Measurements from ENCODE around the gene SSBP3. TPM values are rescaled to one million over a fixed set of nuclear protein-coding genes. Genes with fewer than 3 reads are reported as not detected.

Gene SSBP3
- total RNA-seq, 1 donor from 2014 or later, result 84.4 TPM

DNA sequence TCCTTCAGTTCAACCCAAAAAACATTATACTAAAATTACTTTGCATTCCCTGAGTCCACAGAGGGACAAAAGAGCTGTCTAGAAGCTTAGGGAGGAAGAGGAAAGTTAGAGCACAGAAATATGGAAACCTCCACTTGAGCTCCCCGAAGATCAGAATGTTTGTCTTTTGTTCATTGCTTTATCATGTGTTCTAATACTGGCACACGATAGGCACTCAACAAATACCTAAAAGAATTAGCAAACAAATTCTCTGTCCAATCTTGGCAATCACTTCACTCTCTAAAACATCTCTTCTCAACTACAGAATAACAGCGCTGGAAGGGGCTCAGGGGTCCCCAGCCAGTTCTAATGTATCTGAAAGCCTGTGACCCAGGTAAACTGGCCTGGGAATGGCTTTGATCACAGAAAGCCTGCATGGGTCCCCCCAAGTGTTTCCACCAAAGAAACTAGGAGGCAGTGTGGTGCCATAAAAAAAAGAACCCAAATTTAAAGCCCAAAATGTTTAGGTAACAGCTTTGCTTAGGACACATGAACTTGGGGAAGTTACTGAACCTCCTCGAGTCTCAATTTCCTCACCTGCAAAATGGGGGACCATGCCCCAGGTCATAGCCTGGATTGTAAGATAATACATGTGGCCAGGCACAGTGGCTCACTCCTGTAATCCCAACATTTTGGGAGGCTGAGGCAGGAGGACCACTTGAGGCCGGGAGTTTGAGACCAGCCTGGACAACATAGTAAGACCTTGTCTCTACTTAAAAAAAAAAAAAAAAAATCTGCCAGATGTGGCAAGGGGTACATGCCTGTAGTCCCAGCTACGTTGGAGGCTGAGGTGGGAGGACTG is 45.8 kb downstream of the SSBP3 start:
- peaks cover 67% of the 10 kb centered on the region for H3K4me1 Mint-ChIP-seq (ENCODE audit: low read depth)
- intact Hi-C loops (cut with micrococcal nuclease), result no loop called here
- H3K4me3 Mint-ChIP-seq (ENCODE audit: low read depth), result no peak overlapping the region
- no peak overlapping the region for H3K27ac Mint-ChIP-seq
- no peak for DNase-seq (ENCODE audit: low spot score)
- peaks cover 30% of the 10 kb centered on the region for H3K36me3 Mint-ChIP-seq (ENCODE audit: low read depth)
- no peaks in the 10 kb centered on the region for H3K9me3 Mint-ChIP-seq
- no peaks in the 10 kb centered on the region for H3K27me3 Mint-ChIP-seq (ENCODE audit: low read depth)

DNA sequence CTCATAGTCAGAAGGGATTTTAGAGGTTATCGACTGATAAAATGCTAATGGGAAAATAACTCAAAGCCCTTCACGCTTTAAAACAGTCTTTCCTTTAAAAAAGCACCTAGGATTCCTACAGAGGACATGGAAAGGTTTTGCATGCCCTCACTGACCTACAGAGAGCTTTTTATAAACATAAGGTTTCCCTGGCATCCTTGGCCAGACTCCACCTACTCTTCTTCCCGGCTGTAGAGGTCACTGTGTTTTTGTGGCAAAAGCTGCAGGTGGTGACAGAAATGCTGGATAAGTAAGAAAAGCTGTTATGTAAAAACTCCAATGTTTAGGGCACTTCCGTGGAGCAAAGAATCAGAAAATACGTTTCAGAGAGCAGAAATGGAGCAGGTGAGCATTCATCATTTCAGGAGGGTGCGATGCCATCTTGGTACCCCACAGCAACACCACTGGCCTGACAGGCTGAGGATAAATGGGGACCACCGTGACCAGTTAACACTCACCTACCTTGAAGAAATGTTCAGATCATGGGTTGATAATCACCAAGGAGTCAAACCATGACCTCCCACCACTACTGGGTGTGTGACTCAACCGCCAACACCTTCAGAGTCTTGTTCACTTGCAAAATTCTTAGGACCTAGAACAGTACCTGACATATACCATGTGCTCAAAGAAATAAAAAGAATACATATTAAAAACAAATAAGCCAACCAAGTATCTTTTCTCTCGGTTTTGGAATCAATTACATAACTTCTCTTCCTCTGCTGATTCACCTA is 46.6 kb downstream of the SSBP3 start:
- H3K9me3 Mint-ChIP-seq, result no peaks in the 10 kb centered on the region
- peaks cover 27% of the 10 kb centered on the region for H3K36me3 Mint-ChIP-seq (ENCODE audit: low read depth)
- H3K4me3 Mint-ChIP-seq (ENCODE audit: low read depth), result no peak overlapping the region
- peaks cover 72% of the 10 kb centered on the region for H3K4me1 Mint-ChIP-seq (ENCODE audit: low read depth)
- no peak for DNase-seq (ENCODE audit: low spot score)
- H3K27ac Mint-ChIP-seq, result no peak overlapping the region
- no peaks in the 10 kb centered on the region for H3K27me3 Mint-ChIP-seq (ENCODE audit: low read depth)
- intact Hi-C loops (cut with micrococcal nuclease), result loop anchor here (5.0 kb wide), 1 partner anchor 43 kb away; no protein-coding TSS in a partner anchor

DNA sequence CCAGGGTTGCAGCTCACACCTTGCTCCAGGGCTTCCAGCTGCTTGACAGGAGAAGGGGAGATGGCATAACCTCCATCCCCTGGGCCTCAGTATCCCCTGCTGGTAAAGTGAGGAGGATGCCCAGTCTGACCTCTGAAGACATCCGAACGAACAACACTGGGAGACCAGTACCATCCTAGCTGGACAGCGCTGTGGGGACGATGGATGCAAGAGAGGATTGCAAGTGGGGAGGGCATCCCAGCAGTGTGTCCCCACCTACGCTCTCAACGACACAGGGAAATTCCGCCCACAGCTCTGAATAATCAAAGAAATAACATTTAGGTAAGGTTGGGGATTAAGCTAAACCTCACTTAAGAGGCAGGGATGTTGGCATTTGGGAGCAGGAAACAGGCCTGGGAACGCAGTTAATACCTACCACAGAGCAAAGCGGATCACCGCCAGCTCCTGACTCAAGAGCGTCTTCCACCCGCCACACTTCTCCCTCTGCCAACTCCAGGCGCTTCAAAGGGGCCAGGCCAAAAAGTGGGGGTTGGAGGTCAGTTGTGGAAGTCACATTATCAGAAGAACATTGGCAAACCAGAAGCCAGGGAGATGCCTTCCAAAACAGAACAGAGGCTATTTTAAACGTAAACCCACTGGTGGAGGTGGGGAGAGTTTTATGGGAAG is 47.6 kb downstream of the SSBP3 start:
- intact Hi-C loops (cut with micrococcal nuclease), result loop anchor here (5.0 kb wide), 1 partner anchor 44 kb away; no protein-coding TSS in a partner anchor
- no peak for DNase-seq (ENCODE audit: low spot score)
- H3K36me3 Mint-ChIP-seq (ENCODE audit: low read depth), result peaks cover 23% of the 10 kb centered on the region
- no peak overlapping the region for H3K27ac Mint-ChIP-seq
- H3K9me3 Mint-ChIP-seq, result no peaks in the 10 kb centered on the region
- H3K27me3 Mint-ChIP-seq (ENCODE audit: low read depth), result no peaks in the 10 kb centered on the region
- peaks cover 68% of the 10 kb centered on the region for H3K4me1 Mint-ChIP-seq (ENCODE audit: low read depth)
- H3K4me3 Mint-ChIP-seq (ENCODE audit: low read depth), result no peak overlapping the region

DNA sequence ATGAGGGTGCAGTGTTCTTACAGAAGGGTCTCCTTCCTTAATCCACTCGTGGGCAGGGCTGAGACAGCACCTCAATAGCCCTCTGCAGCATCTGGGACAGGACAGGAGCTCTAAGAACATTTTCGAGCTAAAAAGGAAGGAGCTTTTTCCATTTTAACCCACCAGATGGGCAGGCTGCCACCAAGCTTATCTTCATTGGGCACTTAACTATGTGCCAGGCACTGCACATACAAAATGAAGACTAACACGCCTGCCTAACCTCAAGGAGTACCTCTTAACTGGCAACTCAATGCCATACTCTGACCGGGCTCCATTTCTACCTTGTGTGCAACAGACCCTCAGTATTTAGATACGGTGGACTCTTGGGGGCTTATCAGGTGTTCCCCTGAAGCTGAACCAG is 48.2 kb downstream of the SSBP3 start:
- intact Hi-C loops (cut with micrococcal nuclease), result loop anchor here (5.0 kb wide), 1 partner anchor 44 kb away; no protein-coding TSS in a partner anchor
- DNase-seq (ENCODE audit: low spot score), result no peak
- no peaks in the 10 kb centered on the region for H3K27me3 Mint-ChIP-seq (ENCODE audit: low read depth)
- no peak overlapping the region for H3K27ac Mint-ChIP-seq
- peaks cover 23% of the 10 kb centered on the region for H3K36me3 Mint-ChIP-seq (ENCODE audit: low read depth)
- H3K4me1 Mint-ChIP-seq (ENCODE audit: low read depth), result peaks cover 62% of the 10 kb centered on the region
- H3K4me3 Mint-ChIP-seq (ENCODE audit: low read depth), result no peak overlapping the region
- H3K9me3 Mint-ChIP-seq, result no peaks in the 10 kb centered on the region

DNA sequence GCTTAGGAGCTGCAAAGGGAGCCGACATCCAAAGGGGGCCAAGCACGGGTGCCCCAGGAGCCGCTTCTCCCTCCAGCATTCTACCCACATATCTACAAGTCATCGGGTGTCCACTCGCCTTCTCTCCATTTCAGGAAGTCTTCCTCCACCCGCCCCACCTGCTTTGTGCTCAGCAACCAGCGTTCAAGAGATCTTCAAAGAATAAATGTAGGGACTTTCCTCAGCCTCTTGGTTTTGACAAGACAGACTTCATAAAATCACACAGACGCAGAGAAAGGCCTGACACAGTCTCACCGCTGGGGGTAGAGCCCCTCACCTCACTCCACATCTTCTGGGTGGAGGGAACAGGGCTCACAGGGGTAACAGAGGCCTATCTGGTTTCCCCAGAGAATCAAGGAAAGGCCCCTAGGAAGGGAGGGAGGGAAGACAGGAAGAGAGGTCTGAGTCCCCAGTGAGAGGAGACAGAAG is 49.5 kb downstream of the SSBP3 start:
- DNase-seq (ENCODE audit: low spot score), result no peak
- Mint-ChIP-seq H3K4me1 (ENCODE audit: low read depth) (peaks cover 55% of the 10 kb centered on the region), H3K27me3 (ENCODE audit: low read depth) (no peaks in the 10 kb centered on the region), H3K4me3 (ENCODE audit: low read depth) (peak overlapping the region; percentile 70), H3K36me3 (ENCODE audit: low read depth) (peaks cover 23% of the 10 kb centered on the region), H3K9me3 (no peaks in the 10 kb centered on the region), H3K27ac (peak overlapping the region; percentile 21)
- intact Hi-C loops (cut with micrococcal nuclease), result loop anchor here (5.0 kb wide), 1 partner anchor 46 kb away; no protein-coding TSS in a partner anchor

DNA sequence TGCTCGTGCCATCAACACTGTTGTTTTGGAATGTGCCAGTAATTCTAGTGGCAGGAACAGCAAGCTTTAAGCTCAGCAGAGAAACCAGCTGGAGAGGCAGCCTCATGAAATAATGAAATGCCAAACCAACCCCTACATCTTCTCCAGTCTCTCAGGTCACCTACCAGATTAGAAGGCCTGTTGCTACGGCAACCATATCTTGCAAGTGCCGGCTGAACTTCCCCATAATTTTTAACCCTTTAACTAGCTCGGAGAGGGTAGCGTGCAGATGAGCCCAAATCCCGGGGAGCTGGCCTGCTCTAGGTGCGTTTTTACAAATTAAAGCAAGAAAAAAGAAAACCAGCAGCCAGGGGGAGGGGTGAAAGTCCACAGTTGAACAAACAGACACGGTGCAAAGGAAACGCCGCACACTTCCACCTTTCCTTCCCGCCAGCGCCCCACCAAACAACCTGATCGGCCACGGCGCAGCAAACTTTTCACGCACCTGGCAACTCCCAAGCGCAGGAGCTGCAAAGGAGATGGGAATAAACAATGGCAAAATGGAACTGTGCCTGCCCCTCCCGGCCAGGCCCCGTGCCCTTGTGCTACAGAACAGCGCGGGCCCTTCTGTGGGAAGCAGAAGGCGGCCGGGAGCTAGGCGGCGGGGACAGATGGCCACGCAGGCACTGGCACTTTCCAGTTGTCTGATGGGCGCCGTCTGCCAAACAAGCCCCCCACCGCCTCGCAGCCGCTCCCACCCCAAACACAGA is 50.1 kb downstream of the SSBP3 start:
- no peaks in the 10 kb centered on the region for H3K27me3 Mint-ChIP-seq (ENCODE audit: low read depth)
- H3K9me3 Mint-ChIP-seq, result no peaks in the 10 kb centered on the region
- DNase-seq (ENCODE audit: low spot score), result no peak
- H3K4me3 Mint-ChIP-seq (ENCODE audit: low read depth), result peak overlapping the region; percentile 70
- peaks cover 23% of the 10 kb centered on the region for H3K36me3 Mint-ChIP-seq (ENCODE audit: low read depth)
- H3K4me1 Mint-ChIP-seq (ENCODE audit: low read depth), result peaks cover 49% of the 10 kb centered on the region
- intact Hi-C loops (cut with micrococcal nuclease), result loop anchor here (5.0 kb wide), 1 partner anchor 46 kb away; no protein-coding TSS in a partner anchor
- H3K27ac Mint-ChIP-seq, result no peak overlapping the region

DNA sequence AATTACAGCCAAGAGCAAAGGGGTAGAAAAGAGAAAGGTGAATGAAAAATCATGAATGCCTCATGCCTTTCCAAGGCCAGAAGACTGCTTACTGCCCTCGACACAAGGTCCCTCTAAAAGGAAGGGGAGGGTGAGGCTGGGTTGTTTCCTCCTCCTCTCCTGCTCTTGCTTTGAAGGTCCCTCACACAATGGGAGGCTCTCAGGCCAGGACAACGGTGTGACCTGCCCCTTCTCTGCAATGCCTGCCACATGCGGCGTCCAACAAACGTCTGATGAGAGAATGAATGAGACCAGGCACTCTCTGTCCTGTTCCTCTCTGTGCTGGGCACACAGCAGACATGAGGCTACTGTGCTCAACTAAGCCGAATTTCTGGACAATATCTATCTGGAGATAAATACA is 51.3 kb downstream of the SSBP3 start:
- peaks cover 42% of the 10 kb centered on the region for H3K4me1 Mint-ChIP-seq (ENCODE audit: low read depth)
- H3K4me3 Mint-ChIP-seq (ENCODE audit: low read depth), result no peak overlapping the region

DNA sequence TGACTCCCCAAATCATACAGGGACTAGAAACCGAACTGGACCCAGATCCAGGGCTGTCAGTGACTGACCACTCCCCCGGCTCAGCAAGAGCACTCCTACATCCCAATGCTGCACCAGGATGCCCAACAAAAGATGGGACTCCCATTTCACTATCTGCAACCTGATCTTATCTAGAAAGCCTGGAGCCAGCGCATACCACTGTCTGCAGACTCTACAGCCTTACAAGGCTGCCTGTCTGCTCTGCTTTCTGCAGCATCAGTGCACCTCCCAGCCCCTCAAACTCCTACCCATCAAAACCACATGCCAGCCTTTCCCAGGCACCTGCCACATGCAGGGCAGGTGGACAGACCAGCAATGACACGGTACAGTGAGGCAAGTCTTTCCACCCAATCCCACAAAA is 52.2 kb downstream of the SSBP3 start:
- Mint-ChIP-seq H3K27me3 (ENCODE audit: low read depth) (no peaks in the 10 kb centered on the region), H3K4me1 (ENCODE audit: low read depth) (peaks cover 37% of the 10 kb centered on the region), H3K9me3 (no peaks in the 10 kb centered on the region), H3K36me3 (ENCODE audit: low read depth) (peaks cover 18% of the 10 kb centered on the region), H3K4me3 (ENCODE audit: low read depth) (no peak overlapping the region), H3K27ac (no peak overlapping the region)
- intact Hi-C loops (cut with micrococcal nuclease), result no loop called here
- DNase-seq (ENCODE audit: low spot score), result no peak

More for the DNA sequence above, 51.3 kb downstream of the SSBP3 start:
- intact Hi-C loops (cut with micrococcal nuclease), result loop anchor here (5.0 kb wide), 1 partner anchor 47 kb away; no protein-coding TSS in a partner anchor
- DNase-seq (ENCODE audit: low spot score), result no peak
- no peak overlapping the region for H3K27ac Mint-ChIP-seq
- H3K36me3 Mint-ChIP-seq (ENCODE audit: low read depth), result peaks cover 23% of the 10 kb centered on the region
- H3K27me3 Mint-ChIP-seq (ENCODE audit: low read depth), result no peaks in the 10 kb centered on the region
- no peaks in the 10 kb centered on the region for H3K9me3 Mint-ChIP-seq

DNA sequence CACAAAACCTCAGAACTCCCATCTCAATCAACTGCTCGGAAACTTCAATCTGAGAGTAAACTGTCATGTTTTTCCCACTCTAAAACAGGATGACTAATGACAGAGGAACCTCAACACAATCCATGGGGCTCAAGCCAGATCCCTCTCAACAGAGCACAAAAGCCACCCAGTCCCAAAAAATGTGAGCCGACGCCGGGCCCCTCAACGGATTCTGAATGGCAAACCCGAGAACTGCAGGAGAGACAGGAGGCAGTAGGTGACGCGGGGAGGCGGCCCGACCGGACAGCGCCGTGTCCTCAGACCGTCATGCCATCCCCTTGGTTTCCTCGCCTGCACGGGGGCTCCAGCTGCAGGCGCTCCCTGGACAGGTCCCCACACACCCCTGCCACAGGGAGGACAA is 53.4 kb downstream of the SSBP3 start:
- Mint-ChIP-seq H3K4me3 (ENCODE audit: low read depth) (no peak overlapping the region), H3K4me1 (ENCODE audit: low read depth) (peaks cover 33% of the 10 kb centered on the region)

DNA sequence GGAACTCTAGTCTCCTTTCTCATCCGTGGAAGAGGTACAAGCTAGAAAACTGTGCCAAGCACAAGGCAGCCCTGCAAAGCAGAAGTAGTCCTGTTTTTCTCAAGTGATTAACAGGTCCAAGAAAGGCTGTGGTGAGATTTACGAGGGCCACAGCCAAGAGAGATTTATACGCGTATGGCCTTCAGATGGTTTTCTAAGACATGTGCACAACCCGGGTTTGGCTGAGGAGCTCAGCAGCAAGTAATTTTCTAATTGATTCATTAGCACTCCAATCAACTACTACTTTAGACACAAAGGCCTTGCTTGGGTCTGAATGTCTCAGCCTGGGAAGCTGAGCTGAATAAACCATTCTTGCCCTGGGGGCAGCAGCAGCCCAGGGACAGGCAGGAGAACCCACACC is 55.8 kb downstream of the SSBP3 start:
- intact Hi-C loops (cut with micrococcal nuclease), result no loop called here
- Mint-ChIP-seq H3K4me1 (ENCODE audit: low read depth) (peaks cover 15% of the 10 kb centered on the region), H3K36me3 (ENCODE audit: low read depth) (no peaks in the 10 kb centered on the region), H3K9me3 (no peaks in the 10 kb centered on the region), H3K4me3 (ENCODE audit: low read depth) (no peak overlapping the region), H3K27me3 (ENCODE audit: low read depth) (no peaks in the 10 kb centered on the region), H3K27ac (no peak overlapping the region)
- no peak for DNase-seq (ENCODE audit: low spot score)

More for the DNA sequence above, 53.4 kb downstream of the SSBP3 start:
- H3K9me3 Mint-ChIP-seq, result no peaks in the 10 kb centered on the region
- H3K36me3 Mint-ChIP-seq (ENCODE audit: low read depth), result peaks cover 7% of the 10 kb centered on the region
- intact Hi-C loops (cut with micrococcal nuclease), result no loop called here
- no peaks in the 10 kb centered on the region for H3K27me3 Mint-ChIP-seq (ENCODE audit: low read depth)
- no peak overlapping the region for H3K27ac Mint-ChIP-seq
- DNase-seq (ENCODE audit: low spot score), result no peak

DNA sequence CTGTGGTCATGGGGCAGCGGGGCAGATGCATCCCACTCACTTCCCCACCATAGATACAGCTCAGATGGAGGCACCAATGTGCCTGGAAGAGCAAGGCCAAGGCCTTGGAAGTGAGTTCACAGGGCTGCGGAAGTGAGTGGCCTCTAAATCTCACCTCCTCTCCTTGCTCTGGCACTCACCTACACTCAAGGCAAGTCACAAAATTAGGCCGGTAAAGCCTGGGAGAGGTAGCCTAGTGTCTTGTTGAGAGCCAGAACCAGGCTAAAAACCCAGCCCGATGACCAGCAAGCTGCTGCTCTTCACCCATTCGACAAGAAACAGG is 57.5 kb downstream of the SSBP3 start:
- no peak for DNase-seq (ENCODE audit: low spot score)
- Mint-ChIP-seq H3K4me1 (ENCODE audit: low read depth) (peaks cover 10% of the 10 kb centered on the region), H3K9me3 (no peaks in the 10 kb centered on the region), H3K4me3 (ENCODE audit: low read depth) (no peak overlapping the region), H3K36me3 (ENCODE audit: low read depth) (no peaks in the 10 kb centered on the region), H3K27me3 (ENCODE audit: low read depth) (no peaks in the 10 kb centered on the region), H3K27ac (no peak overlapping the region)
- intact Hi-C loops (cut with micrococcal nuclease), result no loop called here
